Heart left ventricle (tissue), 13 donors: Measurements from ENCODE around the gene CLCNKA.

Experiments used
- CTCF ChIP-seq, 12 donors: fragments of 200-600 bp; sonication (generic) in 4 of 12; IDR thresholded peaks; one replicate each; pipeline versions ENCODE4 v1.5.0 to v1.8.0; 2018 to 2022; ENCODE audit warnings: antibody characterized with exemption in 12 of 12, mild to moderate bottlenecking in 5 of 12
- POLR2A ChIP-seq, 2 donors: fragments of 450-650 bp; IDR thresholded peaks; one replicate each; pipeline ENCODE4 v1.6.1; 2017; ENCODE audit warnings: antibody characterized with exemption in 2 of 2, mild to moderate bottlenecking in 2 of 2, moderate library complexity in 2 of 2
- donor health status: ischemic (EF 13 %, LVEDD 7.1; RV severe dilation, severe dysfunction).
- donor health status: DM: no; HTN: yes; CAD: no.
- donor health status: DM: no; HTN: no; CAD: no.
- donor health status: ischemic (EF 25% LVEDD 6.9; RV normal size, moderate dysfunction).
- donor health status: ischemic (EF 25% LVEDD 5.7; RV mildly dilated, moderate dysfunction).
- donor health status: ischemic (EF 35%, LVEDD 5.7; RV mildly dilated, moderate dysfunction).
- donor health status: nonischemic (EF 11% LVEDD 7.7; RV severe dilation, severe dysfunction).
- donor health status: DM: yes; HTN: yes; CAD: no.
- donor health status: PGD.
- donor health status: ischemic (EF 29% LVEDD 5.4; RV normal size, mild dysfunction).
- donor health status: nonischemic (EF 23%, LVEDD 6.1; RV moderate dilation, normal function).

GRCh38 chr1:16071614-16072013 is 49.8 kb downstream of the CLCNKA start:
- TF ChIP-seq CTCF (IDR thresholded peaks at IDR 0.05) (no peak), POLR2A (IDR thresholded peaks at IDR 0.05) (no peak)
